NOMO-1 (cell line): ENCODE results near the gene NOX5.

ENCODE experiments used
- DNase-seq, 2 experiments: peaks; one replicate each; lab custom pipeline; 2025; ENCODE audit not compliant: unreplicated experiment in 2 of 2; lab: John Stamatoyannopoulos, UW

Gene NOX5

GRCh38 chr15:68990992-68991500 lies 23.4 kb upstream of the NOX5 start:
- DNase-seq = no peak

- DNase-seq = no peak
Measured at GRCh38 chr15:68991723-68992122, 22.8 kb upstream of the NOX5 start.

- DNase-seq = no peak
Measured at GRCh38 chr15:68992696-68993095, 21.8 kb upstream of the NOX5 start.

- DNase-seq = no peak
Measured at GRCh38 chr15:68993276-68993675, 21.2 kb upstream of the NOX5 start.

GRCh38 chr15:68994149-68994548 lies 20.3 kb upstream of the NOX5 start:
- DNase-seq = no peak

- no peak for DNase-seq
Measured at GRCh38 chr15:68994981-68995761, 19.3 kb upstream of the NOX5 start.

- no peak for DNase-seq
Measured at GRCh38 chr15:68997050-68997449, 17.4 kb upstream of the NOX5 start.

- no peak for DNase-seq
Measured at GRCh38 chr15:68997930-68998777, 16.3 kb upstream of the NOX5 start.

GRCh38 chr15:68999091-68999490 lies 15.4 kb upstream of the NOX5 start:
- DNase-seq = no peak

- no peak for DNase-seq
Measured at GRCh38 chr15:69000091-69000490, 14.4 kb upstream of the NOX5 start.

- DNase-seq = no peak
Measured at GRCh38 chr15:69000725-69001503, 13.6 kb upstream of the NOX5 start.

GRCh38 chr15:69002783-69003182 lies 11.7 kb upstream of the NOX5 start:
- no peak for DNase-seq

- no peak for DNase-seq
Measured at GRCh38 chr15:69004011-69004410, 10.5 kb upstream of the NOX5 start.

- no peak for DNase-seq
Measured at GRCh38 chr15:69008056-69008455, 6.4 kb upstream of the NOX5 start.

- DNase-seq = peak; percentile 85 to 89
Measured at GRCh38 chr15:69009341-69009740, 5.2 kb upstream of the NOX5 start.

- no peak for DNase-seq
Measured at GRCh38 chr15:69011641-69012040, 2.9 kb upstream of the NOX5 start.

GRCh38 chr15:69012761-69013364 lies 1.6 kb upstream of the NOX5 start:
- no peak for DNase-seq

- peak in 1 of 2 experiments; percentile 52 for DNase-seq
Measured at GRCh38 chr15:69013726-69014406, 629 bp upstream of the NOX5 start.

- no peak for DNase-seq
Measured at GRCh38 chr15:69015591-69015990, 1.1 kb downstream of the NOX5 start.

GRCh38 chr15:69016021-69016595 lies 1.6 kb downstream of the NOX5 start:
- DNase-seq = no peak
